GM19324 (cell line): ENCODE data around the gene KLKB1.

Source experiments
- ATAC-seq: cut with Tn5 transposase; IDR thresholded peaks from one replicate; pipeline ENCODE4 v1.9.1; 2021; ENCODE audit warnings: mild to moderate bottlenecking, moderate library complexity; ENCODE audit not compliant: unreplicated experiment, low FRiP score

KLKB1 gene

DNA sequence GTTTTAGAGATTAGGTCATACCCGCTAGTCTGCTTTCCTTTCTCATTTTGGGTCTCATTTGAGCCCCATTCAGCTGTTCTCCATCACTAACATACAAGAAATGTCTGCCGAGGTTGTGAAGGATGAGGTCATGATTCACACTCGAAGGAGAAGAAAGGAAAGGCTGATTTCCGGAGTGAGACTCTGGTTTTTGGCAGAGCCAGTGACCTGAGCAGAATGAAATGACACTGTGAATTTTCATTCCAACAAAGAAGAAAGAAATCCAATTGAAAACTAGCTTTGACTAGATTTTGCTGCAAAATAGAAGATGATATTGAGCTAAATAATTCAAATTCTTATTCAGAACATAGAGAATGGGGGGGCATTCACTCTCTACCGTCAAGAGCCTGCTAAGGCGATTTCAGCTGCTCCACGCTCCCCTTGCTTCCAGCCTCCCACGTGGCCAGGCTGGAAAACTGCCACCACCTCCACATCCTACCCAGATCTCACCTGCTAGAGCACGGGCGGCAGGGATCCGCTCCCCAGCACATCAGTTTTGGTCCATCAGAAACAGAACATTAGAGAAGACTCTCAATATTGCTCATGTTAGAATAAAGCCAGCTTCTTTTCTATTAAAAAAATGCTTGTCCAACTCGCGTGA is 77.7 kb downstream of the KLKB1 start:
- no peak for ATAC-seq

DNA sequence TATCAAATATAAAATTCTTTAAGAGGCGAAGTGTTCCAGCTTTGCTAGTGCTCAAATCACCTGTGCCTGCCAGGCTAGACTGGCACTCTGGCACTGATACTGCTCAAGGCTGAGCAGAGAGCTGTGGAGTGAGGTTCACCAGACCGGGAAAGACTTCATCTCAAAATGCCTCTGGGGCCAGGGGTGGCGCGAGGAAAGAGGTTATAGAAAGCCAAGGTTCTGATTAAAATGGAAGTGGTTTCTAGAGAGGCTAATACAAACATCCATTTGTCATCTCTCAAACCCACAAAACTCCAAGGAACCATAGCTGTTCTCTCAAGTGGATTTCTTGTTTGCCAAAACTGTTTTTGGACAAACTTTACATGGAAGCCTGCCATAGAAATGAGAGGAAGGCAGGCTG is 80.2 kb downstream of the KLKB1 start:
- no peak for ATAC-seq

GRCh38 chr4:186307916-186308315 is 80.6 kb downstream of the KLKB1 start:
- ATAC-seq, result no peak
